ENCODE measurements around the gene B3GAT2. TPM values are rescaled to one million over a fixed set of nuclear protein-coding genes. Genes with fewer than 3 reads are reported as not detected.

The B3GAT2 gene
- total and polyA plus RNA-seq, 5 donors from 2014 or later, result 0.16 to 0.30 (median 0.22) TPM; not detected in 1

DNA sequence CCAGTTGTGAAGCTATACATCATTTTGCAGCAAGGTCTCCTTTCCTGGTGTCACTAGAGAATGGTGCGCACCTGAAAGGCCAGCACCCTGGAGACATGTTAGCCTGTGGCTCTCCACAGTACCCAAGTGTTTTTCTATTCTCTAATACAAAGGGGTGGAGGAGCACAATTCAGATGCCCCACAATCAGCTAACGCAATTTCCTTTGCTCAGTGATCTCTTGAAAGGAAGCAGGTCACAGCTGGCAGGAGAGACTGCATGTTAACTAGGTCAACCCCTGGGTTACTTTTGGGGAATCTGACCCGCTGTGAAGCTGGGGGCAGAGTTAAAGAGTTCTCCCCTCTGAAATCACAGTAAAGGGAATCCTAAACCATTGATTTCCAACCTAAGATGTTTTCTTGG is 92.5 kb downstream of the B3GAT2 start:
- Histone ChIP-seq H3K4me1 (ENCODE audit: control insufficient read depth, insufficient read depth, low read length, poor library complexity, severe bottlenecking) (no peaks in the 10 kb centered on the region), H3K4me3 (ENCODE audit: low read depth, low read length) (no peak overlapping the region), H3K27ac (ENCODE audit: insufficient read depth, low read length, poor library complexity, severe bottlenecking) (no peak overlapping the region), H3K9me3 (ENCODE audit: control insufficient read depth in 2 of 2, low read length in 2 of 2) (no peaks in the 10 kb centered on the region), H3K36me3 (ENCODE audit: control insufficient read depth, insufficient read depth, low read length) (peaks cover 14% of the 10 kb centered on the region), H3K27me3 (ENCODE audit: control insufficient read depth, insufficient read depth, low read length) (no peaks in the 10 kb centered on the region)
- H3K27ac Mint-ChIP-seq, result no peak overlapping the region
- H3K4me1 Mint-ChIP-seq, result peaks cover 0 to under 1% (median 0%) of the 10 kb centered on the region in 4 donors
- peaks cover 4% of the 10 kb centered on the region for H3K36me3 Mint-ChIP-seq
- ATAC-seq (ENCODE audit: low read depth in 2 of 2) (no peak), DNase-seq (no peak)
- H3K4me3 Mint-ChIP-seq, result no peak overlapping the region
- peaks cover 0 to 4% (median 2%) of the 10 kb centered on the region in 7 donors for H3K9me3 Mint-ChIP-seq
- H3K27me3 Mint-ChIP-seq, result peaks cover 11% of the 10 kb centered on the region

DNA sequence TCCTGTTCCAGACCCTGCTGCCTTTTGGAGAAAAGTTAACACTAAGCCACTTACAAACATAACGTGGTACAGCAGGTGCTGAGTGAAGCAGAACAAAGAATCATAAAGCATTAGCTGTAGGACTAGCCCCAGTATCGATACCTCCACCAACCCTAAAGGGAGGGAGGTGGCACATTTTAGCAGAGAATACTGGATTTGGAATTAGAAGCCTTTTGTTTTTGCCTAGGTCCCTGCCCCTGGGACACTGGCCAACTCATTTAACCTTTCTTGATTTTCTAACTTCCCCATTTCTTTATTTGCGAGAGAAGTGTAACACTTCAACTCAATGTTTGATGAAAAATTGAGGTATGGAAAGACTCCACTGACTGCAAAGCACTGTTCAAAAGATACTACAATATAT is 93.5 kb downstream of the B3GAT2 start:
- H3K9me3 Mint-ChIP-seq, result peaks cover 0 to 4% (median 2%) of the 10 kb centered on the region in 7 donors
- H3K36me3 Mint-ChIP-seq, result peaks cover 12% of the 10 kb centered on the region
- H3K36me3 ChIP-seq (ENCODE audit: control insufficient read depth, insufficient read depth, low read length), result peaks cover 20% of the 10 kb centered on the region
- H3K4me3 ChIP-seq (ENCODE audit: low read depth, low read length), result no peak overlapping the region
- no peak overlapping the region for H3K27ac Mint-ChIP-seq
- H3K4me1 ChIP-seq (ENCODE audit: control insufficient read depth, insufficient read depth, low read length, poor library complexity, severe bottlenecking), result no peaks in the 10 kb centered on the region
- H3K9me3 ChIP-seq (ENCODE audit: control insufficient read depth in 2 of 2, low read length in 2 of 2), result no peaks in the 10 kb centered on the region
- H3K27me3 Mint-ChIP-seq, result peaks cover 11% of the 10 kb centered on the region
- DNase-seq, result no peak
- no peak overlapping the region for H3K27ac ChIP-seq (ENCODE audit: insufficient read depth, low read length, poor library complexity, severe bottlenecking)
- H3K4me1 Mint-ChIP-seq, result peaks cover 0 to 5% (median 0%) of the 10 kb centered on the region in 4 donors
- no peaks in the 10 kb centered on the region for H3K27me3 ChIP-seq (ENCODE audit: control insufficient read depth, insufficient read depth, low read length)
- ATAC-seq (ENCODE audit: low read depth in 2 of 2), result no peak
- H3K4me3 Mint-ChIP-seq, result no peak overlapping the region

GRCh38 chr6:70860920-70861319 is 95.9 kb downstream of the B3GAT2 start:
- Histone ChIP-seq H3K9me3 (ENCODE audit: control insufficient read depth in 2 of 2, low read length in 2 of 2) (no peaks in the 10 kb centered on the region), H3K36me3 (ENCODE audit: control insufficient read depth, insufficient read depth, low read length) (peaks cover 36% of the 10 kb centered on the region), H3K4me3 (ENCODE audit: low read depth, low read length) (no peak overlapping the region), H3K27ac (ENCODE audit: insufficient read depth, low read length, poor library complexity, severe bottlenecking) (no peak overlapping the region), H3K27me3 (ENCODE audit: control insufficient read depth, insufficient read depth, low read length) (no peaks in the 10 kb centered on the region), H3K4me1 (ENCODE audit: control insufficient read depth, insufficient read depth, low read length, poor library complexity, severe bottlenecking) (no peaks in the 10 kb centered on the region)
- Mint-ChIP-seq H3K27ac (no peak overlapping the region), H3K4me1 (peaks cover 0 to 5% (median 0%) of the 10 kb centered on the region in 4 donors), H3K4me3 (no peak overlapping the region), H3K36me3 (peaks cover 17% of the 10 kb centered on the region), H3K9me3 (no peaks in the 10 kb centered on the region), H3K27me3 (no peaks in the 10 kb centered on the region)
- DNase-seq (no peak), ATAC-seq (ENCODE audit: low read depth in 2 of 2) (no peak)

DNA sequence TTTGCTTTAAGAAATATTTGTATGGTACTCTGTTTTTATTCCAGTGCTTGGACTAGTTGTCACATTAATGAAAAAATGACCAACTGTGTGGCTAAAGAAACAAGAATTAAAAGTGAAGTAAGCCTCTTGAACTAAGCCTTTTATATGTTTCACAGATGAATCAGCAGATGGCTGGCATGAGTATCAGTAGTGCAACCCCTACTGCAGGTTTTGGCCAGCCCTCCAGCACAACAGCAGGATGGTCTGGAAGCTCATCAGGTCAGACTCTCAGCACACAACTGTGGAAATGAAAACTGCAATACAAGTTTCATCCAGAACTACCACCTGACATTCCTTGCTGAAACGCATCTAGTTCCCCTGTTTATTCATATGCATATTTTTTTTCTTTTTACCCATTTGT is 96.8 kb downstream of the B3GAT2 start:
- H3K4me3 Mint-ChIP-seq, result no peak overlapping the region
- Histone ChIP-seq H3K36me3 (ENCODE audit: control insufficient read depth, insufficient read depth, low read length) (peaks cover 37% of the 10 kb centered on the region), H3K27me3 (ENCODE audit: control insufficient read depth, insufficient read depth, low read length) (no peaks in the 10 kb centered on the region), H3K4me3 (ENCODE audit: low read depth, low read length) (no peak overlapping the region), H3K27ac (ENCODE audit: insufficient read depth, low read length, poor library complexity, severe bottlenecking) (no peak overlapping the region), H3K9me3 (ENCODE audit: control insufficient read depth in 2 of 2, low read length in 2 of 2) (no peaks in the 10 kb centered on the region), H3K4me1 (ENCODE audit: control insufficient read depth, insufficient read depth, low read length, poor library complexity, severe bottlenecking) (no peaks in the 10 kb centered on the region)
- ATAC-seq (ENCODE audit: low read depth in 2 of 2), result no peak
- H3K9me3 Mint-ChIP-seq, result no peaks in the 10 kb centered on the region
- no peak for DNase-seq
- H3K4me1 Mint-ChIP-seq, result peaks cover 0 to 9% (median 0%) of the 10 kb centered on the region in 4 donors
- no peaks in the 10 kb centered on the region for H3K27me3 Mint-ChIP-seq
- H3K36me3 Mint-ChIP-seq, result peaks cover 20% of the 10 kb centered on the region
- H3K27ac Mint-ChIP-seq, result no peak overlapping the region

DNA sequence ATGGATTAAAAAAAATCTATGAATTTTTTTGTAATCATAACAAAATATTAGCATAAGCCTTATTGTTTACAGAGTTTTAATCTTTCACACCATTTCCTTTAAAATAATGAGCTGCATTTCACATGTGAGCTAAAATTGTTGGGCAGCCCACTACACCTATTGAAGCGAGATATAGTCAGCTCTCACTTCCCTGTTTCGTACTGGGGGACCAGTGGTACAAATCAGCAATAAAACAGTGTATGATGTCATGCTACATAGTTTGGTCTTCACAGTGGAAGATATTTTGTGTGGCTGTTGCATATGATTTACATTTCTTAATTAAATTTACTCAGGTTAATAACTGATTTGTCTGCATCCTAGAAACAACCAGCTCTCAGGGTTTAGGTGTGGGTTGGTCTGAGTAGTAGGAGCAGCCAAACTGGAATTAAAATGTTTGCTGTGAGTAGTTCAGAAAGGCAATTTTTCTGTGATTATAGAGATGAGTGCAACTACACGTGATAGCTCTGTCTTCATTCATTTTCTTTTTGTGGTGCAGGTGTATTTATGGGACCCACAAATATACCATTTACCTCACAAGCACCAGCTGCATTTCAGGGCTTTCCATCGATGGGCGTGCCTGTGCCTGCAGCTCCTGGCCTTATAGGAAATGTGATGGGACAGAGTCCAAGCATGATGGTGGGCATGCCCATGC is 99.3 kb downstream of the B3GAT2 start:
- H3K27me3 Mint-ChIP-seq, result no peaks in the 10 kb centered on the region
- Histone ChIP-seq H3K4me1 (ENCODE audit: control insufficient read depth, insufficient read depth, low read length, poor library complexity, severe bottlenecking) (no peaks in the 10 kb centered on the region), H3K9me3 (ENCODE audit: control insufficient read depth in 2 of 2, low read length in 2 of 2) (no peaks in the 10 kb centered on the region), H3K27me3 (ENCODE audit: control insufficient read depth, insufficient read depth, low read length) (no peaks in the 10 kb centered on the region), H3K36me3 (ENCODE audit: control insufficient read depth, insufficient read depth, low read length) (peaks cover 49% of the 10 kb centered on the region), H3K27ac (ENCODE audit: insufficient read depth, low read length, poor library complexity, severe bottlenecking) (no peak overlapping the region), H3K4me3 (ENCODE audit: low read depth, low read length) (no peak overlapping the region)
- no peak for DNase-seq
- no peak for ATAC-seq (ENCODE audit: low read depth in 2 of 2)
- H3K9me3 Mint-ChIP-seq, result no peaks in the 10 kb centered on the region
- peaks cover 0 to 11% (median 0%) of the 10 kb centered on the region in 4 donors for H3K4me1 Mint-ChIP-seq
- no peak overlapping the region for H3K27ac Mint-ChIP-seq
- peaks cover 23% of the 10 kb centered on the region for H3K36me3 Mint-ChIP-seq
- no peak overlapping the region for H3K4me3 Mint-ChIP-seq

DNA sequence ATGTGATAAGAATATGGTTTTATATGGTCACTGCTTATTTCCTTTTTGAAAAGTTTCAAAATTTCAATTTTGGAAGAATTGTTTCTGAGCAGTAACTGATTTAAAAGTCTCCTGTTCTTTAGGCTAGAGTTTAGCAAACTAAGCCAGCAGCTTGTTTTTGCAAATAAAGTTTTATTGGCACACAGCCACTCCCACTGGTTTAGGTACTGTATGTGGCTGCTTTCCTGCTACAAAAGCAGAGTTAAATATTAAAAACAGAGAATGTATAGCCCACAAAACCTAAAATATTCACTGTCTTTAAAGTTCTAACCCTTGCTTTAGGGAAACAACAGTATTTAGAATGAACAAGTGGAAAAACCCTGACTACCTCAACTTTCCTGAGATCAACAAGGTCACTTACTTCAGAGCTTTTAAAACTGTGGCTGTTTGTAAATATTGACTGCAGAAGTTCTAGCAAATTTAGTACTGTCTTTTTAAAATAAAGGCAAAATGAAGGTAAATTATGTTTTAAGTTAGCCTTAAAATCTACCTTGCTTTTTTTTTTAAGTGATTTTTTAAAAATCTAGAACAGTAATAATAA is 104.1 kb downstream of the B3GAT2 start:
- DNase-seq, result no peak
- Histone ChIP-seq H3K4me1 (ENCODE audit: control insufficient read depth, insufficient read depth, low read length, poor library complexity, severe bottlenecking) (no peaks in the 10 kb centered on the region), H3K27ac (ENCODE audit: insufficient read depth, low read length, poor library complexity, severe bottlenecking) (no peak overlapping the region), H3K27me3 (ENCODE audit: control insufficient read depth, insufficient read depth, low read length) (no peaks in the 10 kb centered on the region), H3K4me3 (ENCODE audit: low read depth, low read length) (no peak overlapping the region), H3K36me3 (ENCODE audit: control insufficient read depth, insufficient read depth, low read length) (peaks cover 31% of the 10 kb centered on the region), H3K9me3 (ENCODE audit: control insufficient read depth in 2 of 2, low read length in 2 of 2) (no peaks in the 10 kb centered on the region)
- Mint-ChIP-seq H3K4me1 (peaks cover 0 to 7% (median 3%) of the 10 kb centered on the region in 4 donors), H3K9me3 (no peaks in the 10 kb centered on the region), H3K27ac (no peak overlapping the region), H3K4me3 (no peak overlapping the region), H3K27me3 (no peaks in the 10 kb centered on the region), H3K36me3 (peaks cover 14% of the 10 kb centered on the region)
- ATAC-seq (ENCODE audit: low read depth in 2 of 2), result no peak

- Histone ChIP-seq H3K4me1 (ENCODE audit: control insufficient read depth, insufficient read depth, low read length, poor library complexity, severe bottlenecking) (no peaks in the 10 kb centered on the region), H3K9me3 (ENCODE audit: control insufficient read depth in 2 of 2, low read length in 2 of 2) (no peaks in the 10 kb centered on the region), H3K36me3 (ENCODE audit: control insufficient read depth, insufficient read depth, low read length) (peaks cover 21% of the 10 kb centered on the region), H3K27ac (ENCODE audit: insufficient read depth, low read length, poor library complexity, severe bottlenecking) (no peak overlapping the region), H3K27me3 (ENCODE audit: control insufficient read depth, insufficient read depth, low read length) (no peaks in the 10 kb centered on the region), H3K4me3 (ENCODE audit: low read depth, low read length) (no peak overlapping the region)
- DNase-seq, result no peak
- no peak for ATAC-seq (ENCODE audit: low read depth in 2 of 2)
- peaks cover 0 to 18% (median 6%) of the 10 kb centered on the region in 4 donors for H3K4me1 Mint-ChIP-seq
- H3K36me3 Mint-ChIP-seq, result peaks cover 30% of the 10 kb centered on the region
- H3K9me3 Mint-ChIP-seq, result no peaks in the 10 kb centered on the region
- H3K4me3 Mint-ChIP-seq, result no peak overlapping the region
- H3K27me3 Mint-ChIP-seq, result no peaks in the 10 kb centered on the region
- H3K27ac Mint-ChIP-seq, result peak overlapping the region in 1 of 3 donors; percentile 79
These were observed 107.4 kb downstream of the B3GAT2 start for GRCh38 chr6:70849348-70850069.
